Activated B cell treated with CpG ODN at 0.5 μM for 24 hours (primary cell): ENCODE data around the gene SLC9A3. TPM values are rescaled to one million over a fixed set of nuclear protein-coding genes. Genes with fewer than 3 reads are reported as not detected.

Experiments used
- ATAC-seq: fragments of 200-7000 bp; cut with Tn5 transposase; one replicate; pipeline ENCODE4 v1.10.0; 2021; ENCODE audit warnings: low read depth, mild to moderate bottlenecking, moderate library complexity
- CTCF ChIA-PET: fragments of 350-600 bp; sonication (Branson Sonifier 250); formaldehyde crosslinking; loops from one replicate; lab custom pipeline; 2021; ENCODE audit warnings: antibody characterized with exemption; lab: Charles Lee
- POLR2A ChIA-PET: fragments of 350-600 bp; sonication (Branson Sonifier 250); formaldehyde crosslinking; loops from one replicate; lab custom pipeline; 2021; ENCODE audit warnings: antibody characterized with exemption; lab: Charles Lee
- DNase-seq: peaks from one replicate; pipeline ENCODE4 v3.0.0; 2022
- H3K27ac Mint-ChIP-seq: one replicate; pipeline ENCODE4 v1.8.0; 2020; ENCODE audit warnings: mixed read lengths
- H3K27me3 Mint-ChIP-seq: one replicate; pipeline ENCODE4 v1.8.0; 2021; ENCODE audit warnings: mixed read lengths
- H3K36me3 Mint-ChIP-seq: one replicate; pipeline ENCODE4 v1.8.0; 2021; ENCODE audit warnings: low read depth, mixed read lengths
- H3K4me1 Mint-ChIP-seq: one replicate; pipeline ENCODE4 v1.8.0; 2021; ENCODE audit warnings: mixed read lengths
- H3K4me3 Mint-ChIP-seq: one replicate; pipeline ENCODE4 v1.8.0; 2020; ENCODE audit warnings: mild to moderate bottlenecking, mixed read lengths
- H3K9me3 Mint-ChIP-seq: one replicate; pipeline ENCODE4 v1.8.0; 2020; ENCODE audit warnings: mixed read lengths
- CTCF ChIP-seq: fragments of 200-600 bp; IDR thresholded peaks from one replicate; pipeline ENCODE4 v1.8.0; 2022; ENCODE audit warnings: antibody characterized with exemption, mild to moderate bottlenecking
- intact Hi-C: fragments of 100-400 bp; cut with micrococcal nuclease; formaldehyde crosslinking; loops from one replicate; pipeline ENCODE4 v1.15.1; 2024
- total RNA-seq: library from RNA; stranded (reverse); gene quantifications from 2 replicates; pipeline ENCODE4 v1.2.3, GENCODE V29; 2022

Gene SLC9A3
- total RNA-seq, 1 donor from 2014 or later, result 0.20 TPM

- DNase-seq, result no peak
- CTCF ChIA-PET, result interaction anchor here (1.0 kb wide), 1 partner anchor 10 kb away, joined by 3 read pairs; no protein-coding TSS in a partner anchor
Observed at GRCh38 chr5:538801-539468, 14.7 kb upstream of the SLC9A3 start.

GRCh38 chr5:538271-538771, 14.1 kb upstream of the SLC9A3 start:
- TF ChIP-seq CTCF, result no peak
- peaks cover 37% of the 10 kb centered on the region for H3K27me3 Mint-ChIP-seq
- H3K36me3 Mint-ChIP-seq, result no peaks in the 10 kb centered on the region
- POLR2A ChIA-PET, result no interaction called here
- H3K4me3 Mint-ChIP-seq, result no peak overlapping the region
- CTCF ChIA-PET, result no interaction called here
- ATAC-seq, result no peak
- peaks cover 9% of the 10 kb centered on the region for H3K4me1 Mint-ChIP-seq
- intact Hi-C loops, result no loop called here
- no peaks in the 10 kb centered on the region for H3K9me3 Mint-ChIP-seq
- H3K27ac Mint-ChIP-seq, result no peak overlapping the region
- no peak for DNase-seq

More at GRCh38 chr5:538801-539468, 14.7 kb upstream of the SLC9A3 start:
- intact Hi-C loops, result no loop called here
- Mint-ChIP-seq H3K4me1 (peaks cover 15% of the 10 kb centered on the region), H3K4me3 (no peak overlapping the region), H3K27me3 (peaks cover 33% of the 10 kb centered on the region), H3K27ac (no peak overlapping the region), H3K9me3 (no peaks in the 10 kb centered on the region), H3K36me3 (no peaks in the 10 kb centered on the region)
- POLR2A ChIA-PET, result no interaction called here
- no peak for ATAC-seq
- no peak for TF ChIP-seq CTCF

- intact Hi-C loops, result no loop called here
- Mint-ChIP-seq H3K4me3 (no peak overlapping the region), H3K36me3 (no peaks in the 10 kb centered on the region), H3K9me3 (no peaks in the 10 kb centered on the region), H3K4me1 (peaks cover 3% of the 10 kb centered on the region), H3K27ac (peak overlapping the region; percentile 26), H3K27me3 (peaks cover 37% of the 10 kb centered on the region)
- TF ChIP-seq CTCF, result no peak
- no peak for ATAC-seq
- ChIA-PET POLR2A (no interaction called here), CTCF (no interaction called here)
- DNase-seq, result no peak
Observed at GRCh38 chr5:537621-538071, 13.4 kb upstream of the SLC9A3 start.

DNA sequence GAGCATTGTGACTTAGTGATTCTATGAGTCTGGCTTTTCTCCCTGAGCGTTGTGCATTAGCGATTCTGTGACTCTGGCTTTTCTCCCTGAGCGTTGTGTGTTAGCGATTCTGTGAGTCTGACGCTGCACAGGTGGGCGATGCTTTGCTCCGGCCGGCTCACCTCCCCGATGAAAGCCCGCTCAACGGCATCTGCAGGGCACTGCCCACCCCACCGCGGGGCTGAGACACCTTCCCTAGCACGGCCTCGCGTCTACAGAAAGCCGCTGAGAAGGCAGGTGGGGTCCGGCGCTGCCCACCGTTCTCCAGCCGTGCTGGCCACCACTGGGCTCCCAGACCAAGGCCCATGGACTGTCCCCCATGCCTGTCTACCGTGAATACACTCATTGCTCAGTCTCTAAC, 12.8 kb upstream of the SLC9A3 start:
- intact Hi-C loops, result no loop called here
- CTCF ChIA-PET, result no interaction called here
- TF ChIP-seq CTCF, result no peak
- DNase-seq, result no peak
- POLR2A ChIA-PET, result no interaction called here
- H3K4me1 Mint-ChIP-seq, result no peaks in the 10 kb centered on the region
- H3K27ac Mint-ChIP-seq, result no peak overlapping the region
- no peak for ATAC-seq
- H3K9me3 Mint-ChIP-seq, result no peaks in the 10 kb centered on the region
- H3K36me3 Mint-ChIP-seq, result no peaks in the 10 kb centered on the region
- peaks cover 37% of the 10 kb centered on the region for H3K27me3 Mint-ChIP-seq
- no peak overlapping the region for H3K4me3 Mint-ChIP-seq

GRCh38 chr5:535846-536698, 11.8 kb upstream of the SLC9A3 start:
- ATAC-seq (no peak), DNase-seq (no peak)
- Mint-ChIP-seq H3K27me3 (peaks cover 39% of the 10 kb centered on the region), H3K4me1 (peaks cover 9% of the 10 kb centered on the region), H3K4me3 (no peak overlapping the region), H3K9me3 (no peaks in the 10 kb centered on the region), H3K27ac (no peak overlapping the region), H3K36me3 (no peaks in the 10 kb centered on the region)
- no peak for TF ChIP-seq CTCF
- CTCF ChIA-PET, result no interaction called here
- POLR2A ChIA-PET, result no interaction called here
- intact Hi-C loops, result no loop called here
